Endothelial cell of umbilical vein (primary cell): ENCODE results near the gene LDLRAD4.

Source experiments
- GATA2 ChIP-seq: IDR thresholded peaks from 2 replicates; pipeline ENCODE4 v1.7.0; 2011; ENCODE audit warnings: low read depth, mild to moderate bottlenecking, moderate library complexity, mixed read lengths, low read length; ENCODE audit not compliant: insufficient read length, insufficient read depth
- POLR2A ChIP-seq: IDR thresholded peaks from 2 replicates; pipeline ENCODE4 v1.6.1; 2012; ENCODE audit warnings: low read depth, mild to moderate bottlenecking, control low read depth, low read length
- TF ChIP-seq, protein P1 (sequence below), 2 donors: IDR thresholded peaks; 1 replicate in 1 of 2; 2 replicates in 1 of 2; pipeline ENCODE4 v1.5.1; 2011; ENCODE audit warnings: low read length in 2 of 2, mild to moderate bottlenecking in 2 of 2, moderate library complexity in 2 of 2, control low read depth in 1 of 2, inconsistent platforms in 1 of 2, low read depth in 1 of 2; ENCODE audit not compliant: insufficient read depth in 1 of 2; ENCODE audit errors: extremely low read depth in 1 of 2

DNA sequence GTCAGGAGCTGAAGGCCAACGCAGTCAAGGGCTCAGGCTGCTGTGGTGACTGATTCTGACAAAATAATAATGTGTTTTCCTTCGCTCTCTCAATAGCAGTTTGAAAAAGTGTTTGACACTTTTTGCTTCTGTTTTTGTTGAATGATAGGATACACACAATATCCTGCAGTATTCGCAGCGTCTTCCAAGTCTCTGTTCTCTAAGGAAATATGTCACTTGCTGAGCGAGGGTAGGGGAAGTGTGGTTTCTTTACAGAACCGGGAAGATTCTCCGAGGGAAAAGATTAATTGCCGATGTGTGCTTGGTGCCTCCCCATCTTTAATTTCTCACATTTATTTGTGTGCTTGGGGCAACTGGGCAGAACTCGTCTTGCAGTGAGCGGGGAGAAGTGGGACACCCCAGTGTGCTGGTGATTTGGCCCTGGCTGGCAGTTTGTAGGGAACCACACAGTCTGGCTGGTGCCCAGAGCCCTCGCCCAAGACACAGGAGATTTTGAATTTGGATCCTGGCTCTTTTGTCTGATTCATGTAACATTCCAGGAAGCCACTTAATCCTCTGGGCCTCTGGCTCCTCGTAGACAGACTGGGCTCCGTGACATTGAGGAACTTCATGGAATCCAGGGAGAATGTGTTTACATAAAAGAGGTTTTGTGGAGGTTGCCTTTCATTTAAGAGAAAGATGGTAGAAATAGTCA, 169.4 kb downstream of the LDLRAD4 start:
- TF ChIP-seq POLR2A: no peak
- TF ChIP-seq, protein P1, sequence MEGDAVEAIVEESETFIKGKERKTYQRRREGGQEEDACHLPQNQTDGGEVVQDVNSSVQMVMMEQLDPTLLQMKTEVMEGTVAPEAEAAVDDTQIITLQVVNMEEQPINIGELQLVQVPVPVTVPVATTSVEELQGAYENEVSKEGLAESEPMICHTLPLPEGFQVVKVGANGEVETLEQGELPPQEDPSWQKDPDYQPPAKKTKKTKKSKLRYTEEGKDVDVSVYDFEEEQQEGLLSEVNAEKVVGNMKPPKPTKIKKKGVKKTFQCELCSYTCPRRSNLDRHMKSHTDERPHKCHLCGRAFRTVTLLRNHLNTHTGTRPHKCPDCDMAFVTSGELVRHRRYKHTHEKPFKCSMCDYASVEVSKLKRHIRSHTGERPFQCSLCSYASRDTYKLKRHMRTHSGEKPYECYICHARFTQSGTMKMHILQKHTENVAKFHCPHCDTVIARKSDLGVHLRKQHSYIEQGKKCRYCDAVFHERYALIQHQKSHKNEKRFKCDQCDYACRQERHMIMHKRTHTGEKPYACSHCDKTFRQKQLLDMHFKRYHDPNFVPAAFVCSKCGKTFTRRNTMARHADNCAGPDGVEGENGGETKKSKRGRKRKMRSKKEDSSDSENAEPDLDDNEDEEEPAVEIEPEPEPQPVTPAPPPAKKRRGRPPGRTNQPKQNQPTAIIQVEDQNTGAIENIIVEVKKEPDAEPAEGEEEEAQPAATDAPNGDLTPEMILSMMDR (IDR thresholded peaks at IDR 0.05; ENCODE audit: extremely low read depth in 1 of 2, insufficient read depth in 1 of 2, low read depth in 1 of 2, low read length in 2 of 2): no peak
- no peak for TF ChIP-seq GATA2
